GM23338 (cell line): ENCODE results near the gene SLC25A42. TPM values are rescaled to one million over a fixed set of nuclear protein-coding genes. Genes with fewer than 3 reads are reported as not detected.

Source experiments
- ATAC-seq: fragments of 200-7000 bp; cut with Tn5 transposase; 3 replicates; pipeline ENCODE4 v1.9.1; 2020
- DNase-seq: peaks from one replicate; pipeline ENCODE4 v3.0.0-alpha.2; 2015; ENCODE audit warnings: low spot score
- H2AFZ ChIP-seq: fragments of 200-600 bp; sonication (generic); 2 replicates; pipeline ENCODE4 v1.8.0; 2016; ENCODE audit warnings: antibody characterized with exemption, mild to moderate bottlenecking, moderate library complexity
- H3F3A ChIP-seq: fragments of 200-600 bp; sonication (generic); replicated peaks from 2 replicates; pipeline ENCODE4 v1.8.0; 2017; ENCODE audit warnings: antibody characterized with exemption, mixed run types, low read depth
- H3K27ac ChIP-seq: fragments of 200-600 bp; sonication (generic); 2 replicates; pipeline ENCODE4 v1.6.1; 2016; ENCODE audit warnings: low read depth
- H3K27me3 ChIP-seq: fragments of 200-600 bp; sonication (generic); 2 replicates; pipeline ENCODE4 v1.8.0; 2016; ENCODE audit warnings: mild to moderate bottlenecking, mixed run types, moderate library complexity; ENCODE audit not compliant: insufficient read depth
- H3K36me3 ChIP-seq: fragments of 200-600 bp; sonication (generic); 2 replicates; pipeline ENCODE4 v1.8.0; 2016; ENCODE audit warnings: mild to moderate bottlenecking; ENCODE audit not compliant: insufficient read depth
- H3K4me1 ChIP-seq: fragments of 200-600 bp; sonication (generic); 2 replicates; pipeline ENCODE4 v1.8.0; 2016; ENCODE audit warnings: mild to moderate bottlenecking, moderate library complexity; ENCODE audit not compliant: insufficient read depth
- H3K4me2 ChIP-seq: fragments of 200-600 bp; sonication (generic); 2 replicates; pipeline ENCODE4 v1.7.1; 2017; ENCODE audit warnings: mixed run types
- H3K4me3 ChIP-seq: fragments of 200-600 bp; sonication (generic); 2 replicates; pipeline ENCODE4 v1.6.1; 2016; ENCODE audit warnings: mixed run types
- H3K79me2 ChIP-seq: fragments of 200-600 bp; sonication (generic); replicated peaks from 2 replicates; pipeline ENCODE4 v1.8.0; 2017; ENCODE audit warnings: mild to moderate bottlenecking; ENCODE audit not compliant: insufficient read depth
- H3K9me2 ChIP-seq: fragments of 200-600 bp; sonication (generic); 2 replicates; pipeline ENCODE4 v1.8.0; 2017; ENCODE audit not compliant: insufficient read depth
- H4K20me1 ChIP-seq: fragments of 200-600 bp; sonication (generic); replicated peaks from 2 replicates; pipeline ENCODE4 v1.8.0; 2017; ENCODE audit warnings: mild to moderate bottlenecking; ENCODE audit not compliant: insufficient read depth
- H3K27ac Mint-ChIP-seq: 2 replicates; pipeline ENCODE4 v1.8.0; 2020; ENCODE audit warnings: inconsistent platforms, mild to moderate bottlenecking, moderate library complexity, mixed read lengths
- H3K27me3 Mint-ChIP-seq: 3 replicates; pipeline ENCODE4 v1.8.0; 2022; ENCODE audit warnings: low read depth, mild to moderate bottlenecking, moderate library complexity, mixed read lengths, inconsistent platforms; ENCODE audit not compliant: insufficient read depth, poor library complexity
- H3K36me3 Mint-ChIP-seq: 3 replicates; pipeline ENCODE4 v1.8.0; 2021; ENCODE audit warnings: low read depth, mild to moderate bottlenecking, inconsistent platforms, moderate library complexity, mixed read lengths
- H3K4me1 Mint-ChIP-seq: 3 replicates; pipeline ENCODE4 v1.8.0; 2020; ENCODE audit warnings: mild to moderate bottlenecking, inconsistent platforms, mixed read lengths
- H3K4me3 Mint-ChIP-seq: 3 replicates; pipeline ENCODE4 v1.8.0; 2021; ENCODE audit warnings: moderate library complexity, mild to moderate bottlenecking, inconsistent platforms, mixed read lengths
- H3K9me3 Mint-ChIP-seq: 3 replicates; pipeline ENCODE4 v1.8.0; 2020; ENCODE audit warnings: moderate library complexity, mild to moderate bottlenecking, inconsistent platforms, mixed read lengths
- ZNF114 ChIP-seq: fragments of 250-450 bp; sonication (Bioruptor Pico); IDR thresholded peaks from 2 replicates; pipeline ENCODE4 v1.5.0; 2020; ENCODE audit warnings: mild to moderate bottlenecking, moderate library complexity
- ZNF331 ChIP-seq: fragments of 250-450 bp; sonication (Bioruptor Pico); IDR thresholded peaks from 2 replicates; pipeline ENCODE4 v1.5.0; 2020; ENCODE audit warnings: low read depth, mild to moderate bottlenecking, moderate library complexity
- polyA plus RNA-seq: library from polyadenylated mRNA; unstranded; fragments of >200 nt; fragmentation: Nextera tagmentation; extraction: Ambion mirVana; gene quantifications from 2 replicates; pipeline ENCODE4 v1.2.1, GENCODE V29; 2016
- total RNA-seq: library from RNA; depleted of rRNA; stranded (reverse); fragments of >200 nt; shearing (Covaris generic); gene quantifications from 2 replicates; pipeline ENCODE4 v1.2.3, GENCODE V29; 2014
- TF ChIP-seq, protein P1 (sequence below), 2 experiments: fragments of 200-600 bp in 1 of 2; sonication (generic) in 1 of 2; conservative IDR thresholded peaks; 2 replicates each; pipeline versions ENCODE4 v1.5.1 to v1.6.1; 2016 to 2017; ENCODE audit warnings: antibody characterized with exemption in 2 of 2, low read depth in 2 of 2, mild to moderate bottlenecking in 2 of 2, moderate library complexity in 1 of 2
- TF ChIP-seq, protein P2 (sequence below): IDR thresholded peaks from one replicate; pipeline ENCODE4 v1.6.1; 2018; ENCODE audit warnings: antibody characterized with exemption; ENCODE audit not compliant: unreplicated experiment

SLC25A42 gene
- total and polyA plus RNA-seq, 2 experiments from 2014 or later, result 7.3 to 7.6 TPM

DNA sequence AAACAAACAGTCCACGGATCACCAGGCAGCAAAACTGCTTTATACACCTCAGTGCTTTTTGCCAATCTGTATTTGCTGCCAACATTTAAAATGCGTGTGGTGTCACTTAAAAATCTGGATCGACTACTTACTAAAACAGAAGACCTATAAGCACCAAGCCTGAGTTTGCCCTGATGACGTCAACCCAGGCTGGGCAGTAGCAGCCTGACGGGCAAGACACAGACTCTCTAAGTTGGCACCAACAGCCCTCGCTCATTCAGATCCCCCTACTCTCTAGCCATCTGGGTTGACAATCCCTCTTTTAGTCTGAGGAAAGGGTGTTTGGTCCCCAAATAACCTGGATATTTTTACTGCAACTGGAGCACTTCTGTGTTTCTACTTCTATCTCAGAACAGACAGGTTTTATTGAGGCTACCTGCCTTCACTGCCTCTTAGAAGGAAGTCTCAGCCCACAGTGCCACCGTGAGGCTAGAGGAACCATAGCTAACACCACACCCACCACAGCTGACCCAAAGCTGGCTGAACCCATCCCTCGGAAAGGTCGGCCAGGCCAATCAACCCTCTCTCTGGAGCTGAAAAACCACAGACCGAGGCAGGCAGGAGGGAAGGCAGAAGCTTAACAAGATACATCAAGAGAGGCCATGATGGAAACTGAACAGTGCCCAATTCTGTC is 37.4 kb upstream of the SLC25A42 start:
- peaks cover 2% of the 10 kb centered on the region; the same call in 1 of the 3 replicates for H3K4me1 Mint-ChIP-seq
- peaks cover 29% of the 10 kb centered on the region for H3F3A ChIP-seq
- H3K4me2 ChIP-seq, result no peak overlapping the region
- no peak overlapping the region for H2AFZ ChIP-seq
- peak; percentile 40; the same call in 1 of the 3 replicates for ATAC-seq
- no peaks in the 10 kb centered on the region for H3K4me1 ChIP-seq
- peaks cover 80% of the 10 kb centered on the region for H4K20me1 ChIP-seq
- no peak overlapping the region for H3K27ac Mint-ChIP-seq
- H3K79me2 ChIP-seq, result peaks cover 76% of the 10 kb centered on the region
- peaks cover 82% of the 10 kb centered on the region for H3K36me3 Mint-ChIP-seq
- peaks cover 6% of the 10 kb centered on the region for H3K27me3 Mint-ChIP-seq
- no peaks in the 10 kb centered on the region for H3K9me2 ChIP-seq
- no peak overlapping the region for H3K27ac ChIP-seq
- H3K9me3 Mint-ChIP-seq, result no peaks in the 10 kb centered on the region
- peak; percentile 27 for DNase-seq
- no peaks in the 10 kb centered on the region for H3K27me3 ChIP-seq
- H3K4me3 ChIP-seq, result no peak overlapping the region
- no peak overlapping the region for H3K4me3 Mint-ChIP-seq
- TF ChIP-seq ZNF114 (CRISPR knock-in tag), result no peak
- TF ChIP-seq, protein P1, sequence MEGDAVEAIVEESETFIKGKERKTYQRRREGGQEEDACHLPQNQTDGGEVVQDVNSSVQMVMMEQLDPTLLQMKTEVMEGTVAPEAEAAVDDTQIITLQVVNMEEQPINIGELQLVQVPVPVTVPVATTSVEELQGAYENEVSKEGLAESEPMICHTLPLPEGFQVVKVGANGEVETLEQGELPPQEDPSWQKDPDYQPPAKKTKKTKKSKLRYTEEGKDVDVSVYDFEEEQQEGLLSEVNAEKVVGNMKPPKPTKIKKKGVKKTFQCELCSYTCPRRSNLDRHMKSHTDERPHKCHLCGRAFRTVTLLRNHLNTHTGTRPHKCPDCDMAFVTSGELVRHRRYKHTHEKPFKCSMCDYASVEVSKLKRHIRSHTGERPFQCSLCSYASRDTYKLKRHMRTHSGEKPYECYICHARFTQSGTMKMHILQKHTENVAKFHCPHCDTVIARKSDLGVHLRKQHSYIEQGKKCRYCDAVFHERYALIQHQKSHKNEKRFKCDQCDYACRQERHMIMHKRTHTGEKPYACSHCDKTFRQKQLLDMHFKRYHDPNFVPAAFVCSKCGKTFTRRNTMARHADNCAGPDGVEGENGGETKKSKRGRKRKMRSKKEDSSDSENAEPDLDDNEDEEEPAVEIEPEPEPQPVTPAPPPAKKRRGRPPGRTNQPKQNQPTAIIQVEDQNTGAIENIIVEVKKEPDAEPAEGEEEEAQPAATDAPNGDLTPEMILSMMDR (conservative IDR thresholded peaks at IDR 0.05; ENCODE audit: low read depth in 2 of 2), result peak in 1 of 2 experiments; percentile 27; a peak in 2 of 4 replicates
- TF ChIP-seq, protein P2, sequence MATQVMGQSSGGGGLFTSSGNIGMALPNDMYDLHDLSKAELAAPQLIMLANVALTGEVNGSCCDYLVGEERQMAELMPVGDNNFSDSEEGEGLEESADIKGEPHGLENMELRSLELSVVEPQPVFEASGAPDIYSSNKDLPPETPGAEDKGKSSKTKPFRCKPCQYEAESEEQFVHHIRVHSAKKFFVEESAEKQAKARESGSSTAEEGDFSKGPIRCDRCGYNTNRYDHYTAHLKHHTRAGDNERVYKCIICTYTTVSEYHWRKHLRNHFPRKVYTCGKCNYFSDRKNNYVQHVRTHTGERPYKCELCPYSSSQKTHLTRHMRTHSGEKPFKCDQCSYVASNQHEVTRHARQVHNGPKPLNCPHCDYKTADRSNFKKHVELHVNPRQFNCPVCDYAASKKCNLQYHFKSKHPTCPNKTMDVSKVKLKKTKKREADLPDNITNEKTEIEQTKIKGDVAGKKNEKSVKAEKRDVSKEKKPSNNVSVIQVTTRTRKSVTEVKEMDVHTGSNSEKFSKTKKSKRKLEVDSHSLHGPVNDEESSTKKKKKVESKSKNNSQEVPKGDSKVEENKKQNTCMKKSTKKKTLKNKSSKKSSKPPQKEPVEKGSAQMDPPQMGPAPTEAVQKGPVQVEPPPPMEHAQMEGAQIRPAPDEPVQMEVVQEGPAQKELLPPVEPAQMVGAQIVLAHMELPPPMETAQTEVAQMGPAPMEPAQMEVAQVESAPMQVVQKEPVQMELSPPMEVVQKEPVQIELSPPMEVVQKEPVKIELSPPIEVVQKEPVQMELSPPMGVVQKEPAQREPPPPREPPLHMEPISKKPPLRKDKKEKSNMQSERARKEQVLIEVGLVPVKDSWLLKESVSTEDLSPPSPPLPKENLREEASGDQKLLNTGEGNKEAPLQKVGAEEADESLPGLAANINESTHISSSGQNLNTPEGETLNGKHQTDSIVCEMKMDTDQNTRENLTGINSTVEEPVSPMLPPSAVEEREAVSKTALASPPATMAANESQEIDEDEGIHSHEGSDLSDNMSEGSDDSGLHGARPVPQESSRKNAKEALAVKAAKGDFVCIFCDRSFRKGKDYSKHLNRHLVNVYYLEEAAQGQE, result no peak
- H3K36me3 ChIP-seq, result peaks cover 67% of the 10 kb centered on the region

DNA sequence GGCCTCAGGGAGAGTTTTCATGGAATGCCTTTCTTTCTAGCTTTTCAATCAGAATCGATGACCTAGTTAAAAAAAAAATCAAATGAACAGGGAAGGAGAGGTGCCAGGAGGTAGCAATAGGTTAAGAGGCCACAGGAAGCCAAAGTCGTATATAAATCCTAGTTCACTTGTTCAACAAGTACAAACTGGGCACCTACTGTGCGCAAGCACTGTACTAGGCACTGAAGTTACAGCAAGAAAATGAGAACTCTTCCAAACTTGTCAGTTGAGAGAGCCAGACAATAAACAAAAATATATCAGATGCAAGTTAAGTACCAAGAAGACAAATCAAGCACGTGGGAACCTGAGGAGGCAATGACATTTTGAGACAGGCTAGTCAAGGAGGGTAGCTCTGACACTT is 36.6 kb upstream of the SLC25A42 start:
- H4K20me1 ChIP-seq, result peaks cover 81% of the 10 kb centered on the region
- no peak overlapping the region for H3K27ac ChIP-seq
- H3K9me2 ChIP-seq, result no peaks in the 10 kb centered on the region
- 0 out of 2 replicates have a peak, but pooled peaks cover 4% of the 10 kb centered on the region for H3K4me1 ChIP-seq
- H3K4me3 ChIP-seq, result no peak overlapping the region
- H3K36me3 ChIP-seq, result peaks cover 67% of the 10 kb centered on the region
- H3F3A ChIP-seq, result peaks cover 29% of the 10 kb centered on the region
- peaks cover 9% of the 10 kb centered on the region for H3K27me3 Mint-ChIP-seq
- DNase-seq (no peak), ATAC-seq (no peak)
- H3K79me2 ChIP-seq, result peaks cover 76% of the 10 kb centered on the region
- H3K4me3 Mint-ChIP-seq, result no peak overlapping the region
- no peaks in the 10 kb centered on the region for H3K9me3 Mint-ChIP-seq
- TF ChIP-seq ZNF331 (CRISPR knock-in tag), result no peak
- TF ChIP-seq, protein P2, result no peak
- TF ChIP-seq, protein P1 (conservative IDR thresholded peaks at IDR 0.05; ENCODE audit: low read depth in 2 of 2), result no peak
- H3K27ac Mint-ChIP-seq, result no peak overlapping the region; the same call in 1 of the 2 replicates
- H3K4me2 ChIP-seq, result no peak overlapping the region
- H3K36me3 Mint-ChIP-seq, result peaks cover 85% of the 10 kb centered on the region
- no peaks in the 10 kb centered on the region for H3K27me3 ChIP-seq
- H3K4me1 Mint-ChIP-seq, result peaks cover 7% of the 10 kb centered on the region
- no peak overlapping the region for H2AFZ ChIP-seq
